ENCODE results near the gene PPP2R3C. TPM values are rescaled to one million over a fixed set of nuclear protein-coding genes. Genes with fewer than 3 reads are reported as not detected.

PPP2R3C gene
- total and polyA plus RNA-seq, 4 donors = 6.9 to 19.4 (median 12.2) TPM

DNA sequence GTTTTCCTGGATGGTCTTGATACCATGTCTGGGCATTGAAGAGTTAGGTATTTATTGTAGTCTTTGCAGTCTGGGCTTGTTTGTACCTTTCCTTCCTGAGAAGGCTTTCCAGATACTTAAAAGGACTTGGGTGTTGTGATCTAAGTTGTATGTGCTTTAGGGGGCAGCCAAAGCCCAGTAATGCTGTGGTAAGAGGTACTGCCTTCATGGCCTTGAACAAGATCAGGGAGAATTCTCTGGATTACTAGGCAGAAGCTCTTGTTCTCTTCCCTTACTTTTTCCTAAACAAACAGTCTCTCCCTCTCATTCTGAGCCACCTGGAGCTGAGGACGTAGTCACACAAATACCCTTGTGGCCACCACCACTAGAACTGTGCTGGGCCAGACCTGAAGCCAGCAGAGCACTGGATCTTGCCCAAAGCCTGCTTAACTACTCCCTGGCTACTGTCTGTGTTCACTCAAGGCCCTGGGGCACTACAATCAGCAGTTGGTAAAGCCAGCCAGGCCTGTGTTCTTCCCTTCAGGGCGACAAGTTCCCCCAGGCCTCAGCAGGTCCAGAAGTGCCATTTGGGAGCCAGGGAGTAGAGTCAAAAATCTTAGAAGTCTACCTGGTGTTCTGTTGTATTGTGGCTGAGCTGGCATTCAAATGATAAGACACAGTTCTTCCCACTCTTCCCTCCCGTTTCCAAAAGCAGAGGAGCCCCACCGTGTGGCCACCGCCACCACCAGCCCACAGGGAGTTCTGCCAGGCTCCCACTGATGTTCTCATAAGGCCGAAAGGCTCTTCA lies 11.9 kb upstream of the PPP2R3C start:
- no peaks in the 10 kb centered on the region for H3K9me3 ChIP-seq (ENCODE audit: control insufficient read depth in 4 of 4, low read length in 3 of 4)
- no peak overlapping the region for H3K27ac ChIP-seq (ENCODE audit: low read depth in 1 of 2, low read length in 2 of 2)
- H3K27me3 ChIP-seq (ENCODE audit: control insufficient read depth in 4 of 4, insufficient read depth in 4 of 4, low read length in 3 of 4) = no peaks in the 10 kb centered on the region
- H3K4me3 ChIP-seq (ENCODE audit: low read depth in 1 of 3, low read length in 3 of 3) = no peak overlapping the region
- DNase-seq (ENCODE audit: low spot score) = no peak
- H3K9ac ChIP-seq (ENCODE audit: low read depth in 1 of 2, low read length in 2 of 2) = no peak overlapping the region
- 81% methylated on average over 6 of the region's 6 CpGs for WGBS
- H3K36me3 ChIP-seq (ENCODE audit: control insufficient read depth in 4 of 4, insufficient read depth in 3 of 4, low read depth in 1 of 4, low read length in 3 of 4) = peaks cover 0 to 11% (median 4%) of the 10 kb centered on the region in 4 donors
- TF ChIP-seq HNF4G (IDR thresholded peaks at IDR 0.05) = no peak
- no peak for TF ChIP-seq NR2F2 (IDR thresholded peaks at IDR 0.05)
- no peak for TF ChIP-seq EGR1 (IDR thresholded peaks at IDR 0.05; ENCODE audit: low read depth in 2 of 2)
- TF ChIP-seq FOXA2 (IDR thresholded peaks at IDR 0.05) = no peak
- no peak for TF ChIP-seq YY1 (IDR thresholded peaks at IDR 0.05)
- no peak for TF ChIP-seq FOXA1 (IDR thresholded peaks at IDR 0.05)
- no peak for TF ChIP-seq SP1 (IDR thresholded peaks at IDR 0.05)
- TF ChIP-seq, protein P1, sequence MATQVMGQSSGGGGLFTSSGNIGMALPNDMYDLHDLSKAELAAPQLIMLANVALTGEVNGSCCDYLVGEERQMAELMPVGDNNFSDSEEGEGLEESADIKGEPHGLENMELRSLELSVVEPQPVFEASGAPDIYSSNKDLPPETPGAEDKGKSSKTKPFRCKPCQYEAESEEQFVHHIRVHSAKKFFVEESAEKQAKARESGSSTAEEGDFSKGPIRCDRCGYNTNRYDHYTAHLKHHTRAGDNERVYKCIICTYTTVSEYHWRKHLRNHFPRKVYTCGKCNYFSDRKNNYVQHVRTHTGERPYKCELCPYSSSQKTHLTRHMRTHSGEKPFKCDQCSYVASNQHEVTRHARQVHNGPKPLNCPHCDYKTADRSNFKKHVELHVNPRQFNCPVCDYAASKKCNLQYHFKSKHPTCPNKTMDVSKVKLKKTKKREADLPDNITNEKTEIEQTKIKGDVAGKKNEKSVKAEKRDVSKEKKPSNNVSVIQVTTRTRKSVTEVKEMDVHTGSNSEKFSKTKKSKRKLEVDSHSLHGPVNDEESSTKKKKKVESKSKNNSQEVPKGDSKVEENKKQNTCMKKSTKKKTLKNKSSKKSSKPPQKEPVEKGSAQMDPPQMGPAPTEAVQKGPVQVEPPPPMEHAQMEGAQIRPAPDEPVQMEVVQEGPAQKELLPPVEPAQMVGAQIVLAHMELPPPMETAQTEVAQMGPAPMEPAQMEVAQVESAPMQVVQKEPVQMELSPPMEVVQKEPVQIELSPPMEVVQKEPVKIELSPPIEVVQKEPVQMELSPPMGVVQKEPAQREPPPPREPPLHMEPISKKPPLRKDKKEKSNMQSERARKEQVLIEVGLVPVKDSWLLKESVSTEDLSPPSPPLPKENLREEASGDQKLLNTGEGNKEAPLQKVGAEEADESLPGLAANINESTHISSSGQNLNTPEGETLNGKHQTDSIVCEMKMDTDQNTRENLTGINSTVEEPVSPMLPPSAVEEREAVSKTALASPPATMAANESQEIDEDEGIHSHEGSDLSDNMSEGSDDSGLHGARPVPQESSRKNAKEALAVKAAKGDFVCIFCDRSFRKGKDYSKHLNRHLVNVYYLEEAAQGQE (IDR thresholded peaks at IDR 0.05) = no peak
- no peak for TF ChIP-seq RAD21 (IDR thresholded peaks at IDR 0.05)
- no peak for TF ChIP-seq RXRA (IDR thresholded peaks at IDR 0.05)
- TF ChIP-seq, protein P2, sequence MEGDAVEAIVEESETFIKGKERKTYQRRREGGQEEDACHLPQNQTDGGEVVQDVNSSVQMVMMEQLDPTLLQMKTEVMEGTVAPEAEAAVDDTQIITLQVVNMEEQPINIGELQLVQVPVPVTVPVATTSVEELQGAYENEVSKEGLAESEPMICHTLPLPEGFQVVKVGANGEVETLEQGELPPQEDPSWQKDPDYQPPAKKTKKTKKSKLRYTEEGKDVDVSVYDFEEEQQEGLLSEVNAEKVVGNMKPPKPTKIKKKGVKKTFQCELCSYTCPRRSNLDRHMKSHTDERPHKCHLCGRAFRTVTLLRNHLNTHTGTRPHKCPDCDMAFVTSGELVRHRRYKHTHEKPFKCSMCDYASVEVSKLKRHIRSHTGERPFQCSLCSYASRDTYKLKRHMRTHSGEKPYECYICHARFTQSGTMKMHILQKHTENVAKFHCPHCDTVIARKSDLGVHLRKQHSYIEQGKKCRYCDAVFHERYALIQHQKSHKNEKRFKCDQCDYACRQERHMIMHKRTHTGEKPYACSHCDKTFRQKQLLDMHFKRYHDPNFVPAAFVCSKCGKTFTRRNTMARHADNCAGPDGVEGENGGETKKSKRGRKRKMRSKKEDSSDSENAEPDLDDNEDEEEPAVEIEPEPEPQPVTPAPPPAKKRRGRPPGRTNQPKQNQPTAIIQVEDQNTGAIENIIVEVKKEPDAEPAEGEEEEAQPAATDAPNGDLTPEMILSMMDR (IDR thresholded peaks at IDR 0.05; ENCODE audit: low read depth, low read length, missing input control) = no peak
- peaks cover 0 to 2% (median 0%) of the 10 kb centered on the region in 4 donors for H3K4me1 ChIP-seq (ENCODE audit: control insufficient read depth in 4 of 4, insufficient read depth in 4 of 4, low read length in 3 of 4)

DNA sequence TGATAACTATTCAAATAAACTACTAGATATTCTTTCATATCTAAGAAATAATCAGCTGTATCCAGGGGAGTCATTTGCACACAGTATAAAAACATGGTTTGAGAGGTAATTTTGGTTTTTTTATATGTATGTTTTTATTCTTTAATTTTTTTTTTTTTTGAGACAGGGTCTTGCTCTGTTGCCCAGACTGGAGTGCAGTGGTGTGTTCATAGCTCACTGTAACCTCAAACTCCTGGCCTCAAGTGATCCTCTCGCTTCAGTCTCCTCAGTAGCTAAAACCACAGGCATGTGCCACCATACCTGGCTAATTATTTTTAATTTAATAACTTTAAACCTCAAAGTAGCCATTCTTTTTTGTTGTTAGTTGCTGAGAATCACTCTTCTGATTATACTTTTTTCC lies 2.3 kb upstream of the PPP2R3C start:
- WGBS = 97% methylated on average over 1 of the region's 1 CpG
- H3K4me3 ChIP-seq (ENCODE audit: low read depth in 1 of 3, low read length in 3 of 3) = no peak overlapping the region
- peaks cover 1 to 21% (median 16%) of the 10 kb centered on the region in 4 donors for H3K4me1 ChIP-seq (ENCODE audit: control insufficient read depth in 4 of 4, insufficient read depth in 4 of 4, low read length in 3 of 4)
- peaks cover 0 to 4% (median 0%) of the 10 kb centered on the region in 4 donors for H3K36me3 ChIP-seq (ENCODE audit: control insufficient read depth in 4 of 4, insufficient read depth in 3 of 4, low read depth in 1 of 4, low read length in 3 of 4)
- no peak overlapping the region for H3K9ac ChIP-seq (ENCODE audit: low read depth in 1 of 2, low read length in 2 of 2)
- DNase-seq (ENCODE audit: low spot score) = no peak
- H3K9me3 ChIP-seq (ENCODE audit: control insufficient read depth in 4 of 4, low read length in 3 of 4) = no peaks in the 10 kb centered on the region
- H3K27ac ChIP-seq (ENCODE audit: low read depth in 1 of 2, low read length in 2 of 2) = no peak overlapping the region
- H3K27me3 ChIP-seq (ENCODE audit: control insufficient read depth in 4 of 4, insufficient read depth in 4 of 4, low read length in 3 of 4) = no peaks in the 10 kb centered on the region
- TF ChIP-seq YY1 (IDR thresholded peaks at IDR 0.05) (no peak), HNF4G (IDR thresholded peaks at IDR 0.05) (no peak), RAD21 (IDR thresholded peaks at IDR 0.05) (no peak), NR2F2 (IDR thresholded peaks at IDR 0.05) (no peak), FOXA2 (IDR thresholded peaks at IDR 0.05) (no peak), EGR1 (IDR thresholded peaks at IDR 0.05; ENCODE audit: low read depth in 2 of 2) (no peak), RXRA (IDR thresholded peaks at IDR 0.05) (no peak), ZBTB33 (IDR thresholded peaks at IDR 0.05) (no peak), JUND (IDR thresholded peaks at IDR 0.05) (no peak), GABPA (IDR thresholded peaks at IDR 0.05 in 1 of 2, conservative IDR thresholded peaks at IDR 0.05 in 1 of 2) (no peak), TAF1 (conservative IDR thresholded peaks at IDR 0.05) (no peak), MAX (IDR thresholded peaks at IDR 0.05) (no peak)
- TF ChIP-seq, protein P2 (IDR thresholded peaks at IDR 0.05; ENCODE audit: low read depth, low read length, missing input control) = no peak
- TF ChIP-seq, protein P3, sequence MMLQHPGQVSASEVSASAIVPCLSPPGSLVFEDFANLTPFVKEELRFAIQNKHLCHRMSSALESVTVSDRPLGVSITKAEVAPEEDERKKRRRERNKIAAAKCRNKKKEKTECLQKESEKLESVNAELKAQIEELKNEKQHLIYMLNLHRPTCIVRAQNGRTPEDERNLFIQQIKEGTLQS (IDR thresholded peaks at IDR 0.05) = no peak
